GM12872 (cell line): ENCODE data around the gene DNHD1.

ENCODE experiments used
- TF ChIP-seq, protein P1 (sequence below): IDR thresholded peaks from 3 replicates; pipeline ENCODE4 v1.5.1; 2011; ENCODE audit warnings: low read depth, mild to moderate bottlenecking, low read length, moderate library complexity; ENCODE audit not compliant: insufficient read depth

Gene DNHD1

DNA sequence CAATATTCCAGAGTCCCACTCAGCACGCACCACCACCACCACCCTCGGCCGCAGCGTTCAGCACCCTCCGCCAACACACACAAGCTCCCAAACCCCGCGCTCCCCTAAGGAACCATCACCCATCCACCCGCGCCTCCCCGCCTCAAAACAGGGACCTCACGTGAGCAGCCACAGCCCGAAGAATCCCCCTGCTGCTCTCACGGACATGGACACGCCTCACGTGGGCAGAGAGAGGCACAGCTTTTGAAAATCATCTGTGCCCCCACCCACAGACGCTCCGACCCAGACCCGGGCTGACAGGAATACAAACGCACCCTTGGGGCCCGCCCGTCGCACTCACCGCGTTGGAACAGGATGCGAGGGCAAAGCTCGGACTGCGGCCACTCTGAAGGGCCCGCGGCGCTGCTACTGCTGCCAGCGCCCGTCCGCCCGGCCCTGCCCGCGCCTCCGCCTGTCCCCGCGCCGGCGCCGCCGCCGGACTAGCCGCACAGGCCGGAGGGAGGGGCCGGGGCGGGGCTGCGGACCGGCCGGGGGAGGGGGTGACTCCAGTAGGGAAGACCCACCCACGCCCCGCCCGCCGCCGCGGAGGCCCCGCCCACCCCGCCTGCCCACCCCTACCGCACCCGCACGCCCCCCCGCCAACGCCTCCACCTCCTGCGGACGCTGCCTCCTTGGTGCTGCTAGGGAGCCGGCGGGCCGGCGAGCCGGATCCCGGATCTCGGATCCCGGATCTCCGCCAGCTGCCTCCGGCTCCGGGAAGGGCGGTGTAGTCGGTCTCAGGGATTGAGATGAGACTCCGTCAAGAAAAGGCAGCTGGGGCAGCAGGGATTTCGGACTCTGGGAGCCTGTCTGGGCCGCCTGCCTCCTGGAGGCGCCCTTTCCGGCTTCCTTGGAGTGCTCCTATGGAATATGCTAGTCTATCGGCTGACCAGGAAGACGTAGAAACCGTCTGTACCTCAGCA, 23.3 kb upstream of the DNHD1 start, which contains the start of gene TRIM3:
Gene TRIM3, minus strand, starts transcription at position 491 of the 962 bp plus-strand sequence. CDS start 8,246 bp downstream, outside the sequence.
- TF ChIP-seq, protein P1, sequence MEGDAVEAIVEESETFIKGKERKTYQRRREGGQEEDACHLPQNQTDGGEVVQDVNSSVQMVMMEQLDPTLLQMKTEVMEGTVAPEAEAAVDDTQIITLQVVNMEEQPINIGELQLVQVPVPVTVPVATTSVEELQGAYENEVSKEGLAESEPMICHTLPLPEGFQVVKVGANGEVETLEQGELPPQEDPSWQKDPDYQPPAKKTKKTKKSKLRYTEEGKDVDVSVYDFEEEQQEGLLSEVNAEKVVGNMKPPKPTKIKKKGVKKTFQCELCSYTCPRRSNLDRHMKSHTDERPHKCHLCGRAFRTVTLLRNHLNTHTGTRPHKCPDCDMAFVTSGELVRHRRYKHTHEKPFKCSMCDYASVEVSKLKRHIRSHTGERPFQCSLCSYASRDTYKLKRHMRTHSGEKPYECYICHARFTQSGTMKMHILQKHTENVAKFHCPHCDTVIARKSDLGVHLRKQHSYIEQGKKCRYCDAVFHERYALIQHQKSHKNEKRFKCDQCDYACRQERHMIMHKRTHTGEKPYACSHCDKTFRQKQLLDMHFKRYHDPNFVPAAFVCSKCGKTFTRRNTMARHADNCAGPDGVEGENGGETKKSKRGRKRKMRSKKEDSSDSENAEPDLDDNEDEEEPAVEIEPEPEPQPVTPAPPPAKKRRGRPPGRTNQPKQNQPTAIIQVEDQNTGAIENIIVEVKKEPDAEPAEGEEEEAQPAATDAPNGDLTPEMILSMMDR: no peak

DNA sequence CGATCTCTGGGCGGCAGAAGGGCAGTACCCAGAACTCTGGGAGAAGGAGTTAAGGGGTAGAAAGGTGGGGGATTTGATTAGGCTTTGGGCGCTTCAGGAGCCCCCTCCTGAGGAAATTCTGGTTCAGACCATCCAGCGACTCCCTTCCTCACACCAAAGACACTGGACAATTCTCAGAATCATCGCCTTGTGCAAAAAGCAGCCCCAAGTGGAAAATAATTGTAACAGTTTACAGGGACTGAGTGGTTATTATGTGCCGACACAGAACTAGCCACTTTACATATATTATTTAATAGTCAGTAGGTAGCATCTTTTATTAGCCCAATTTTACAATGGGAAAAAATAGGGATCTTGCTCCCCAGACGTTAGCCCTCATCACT, 22.7 kb upstream of the DNHD1 start:
- TF ChIP-seq, protein P1: no peak

DNA sequence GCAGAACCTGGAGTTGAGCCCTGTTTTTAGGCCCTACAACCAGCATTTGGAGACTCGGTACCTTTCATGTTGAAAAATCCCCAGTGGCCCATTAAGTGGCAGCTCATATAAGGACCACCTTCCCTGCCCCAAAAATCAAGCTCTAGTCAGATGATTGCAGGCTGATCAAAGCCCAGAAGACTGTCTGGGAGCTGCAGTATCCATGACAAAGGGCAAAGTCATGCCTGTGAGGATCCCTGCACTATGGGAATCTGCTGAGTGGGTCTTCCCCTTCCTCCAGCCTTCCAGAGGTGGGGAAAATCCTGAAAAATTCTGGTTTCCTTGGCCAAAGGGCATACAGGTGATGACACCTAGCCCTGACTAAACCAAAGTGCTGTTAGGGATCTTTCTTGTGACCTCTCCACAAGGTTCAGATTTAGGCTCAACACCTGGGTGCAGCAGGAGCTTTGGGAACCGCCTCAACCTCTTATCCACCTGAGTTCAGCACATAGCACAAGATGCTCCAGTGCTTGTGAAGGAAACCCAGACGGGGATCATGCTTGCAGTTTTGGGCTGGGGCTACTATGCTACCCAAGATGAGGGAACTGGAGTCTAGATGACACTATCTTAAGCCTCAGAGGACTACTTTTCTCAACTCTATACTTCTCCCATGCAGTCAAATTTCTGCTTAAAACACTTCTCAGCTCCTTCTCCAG, 22.1 kb upstream of the DNHD1 start:
- TF ChIP-seq, protein P1: no peak

DNA sequence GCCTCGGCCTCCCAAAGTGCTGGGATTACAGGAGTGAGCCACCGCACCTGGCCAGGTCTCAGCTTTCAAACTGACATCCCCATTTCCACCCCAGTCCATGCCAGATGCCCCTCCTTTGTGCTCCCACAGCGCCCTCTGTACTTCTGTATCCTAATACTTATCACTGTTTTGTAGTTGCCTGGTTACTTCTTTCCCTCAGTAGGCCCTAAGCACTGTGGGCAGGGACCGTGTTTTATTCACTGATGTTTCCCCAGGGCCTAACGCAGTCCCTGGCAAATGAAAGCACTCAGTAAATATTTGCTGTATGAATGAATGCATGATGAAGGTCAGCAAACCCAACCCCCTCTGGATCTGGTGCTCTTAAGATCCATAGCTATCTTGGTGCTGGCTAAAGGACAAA, 21.1 kb upstream of the DNHD1 start:
- TF ChIP-seq, protein P1: no peak

DNA sequence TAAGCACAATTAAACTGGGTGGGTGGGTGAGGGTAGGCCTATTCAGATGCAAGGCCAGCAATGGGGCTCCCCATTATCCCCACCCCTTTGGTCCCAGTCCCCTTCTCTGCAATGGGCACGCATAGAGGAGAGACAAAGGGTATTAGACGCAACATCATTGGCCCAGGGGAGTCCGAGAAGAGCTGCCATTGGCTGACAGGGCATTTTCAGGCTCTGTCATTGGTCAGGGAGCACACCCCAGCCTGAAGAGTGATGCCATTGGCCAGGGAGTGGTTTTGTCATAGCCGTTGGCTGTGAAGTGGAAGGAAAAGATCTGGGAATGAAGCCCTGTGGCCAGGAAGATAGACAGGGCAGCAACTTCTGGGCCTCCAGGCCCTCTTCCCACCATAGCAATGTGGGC, 20.5 kb upstream of the DNHD1 start:
- TF ChIP-seq, protein P1: no peak

DNA sequence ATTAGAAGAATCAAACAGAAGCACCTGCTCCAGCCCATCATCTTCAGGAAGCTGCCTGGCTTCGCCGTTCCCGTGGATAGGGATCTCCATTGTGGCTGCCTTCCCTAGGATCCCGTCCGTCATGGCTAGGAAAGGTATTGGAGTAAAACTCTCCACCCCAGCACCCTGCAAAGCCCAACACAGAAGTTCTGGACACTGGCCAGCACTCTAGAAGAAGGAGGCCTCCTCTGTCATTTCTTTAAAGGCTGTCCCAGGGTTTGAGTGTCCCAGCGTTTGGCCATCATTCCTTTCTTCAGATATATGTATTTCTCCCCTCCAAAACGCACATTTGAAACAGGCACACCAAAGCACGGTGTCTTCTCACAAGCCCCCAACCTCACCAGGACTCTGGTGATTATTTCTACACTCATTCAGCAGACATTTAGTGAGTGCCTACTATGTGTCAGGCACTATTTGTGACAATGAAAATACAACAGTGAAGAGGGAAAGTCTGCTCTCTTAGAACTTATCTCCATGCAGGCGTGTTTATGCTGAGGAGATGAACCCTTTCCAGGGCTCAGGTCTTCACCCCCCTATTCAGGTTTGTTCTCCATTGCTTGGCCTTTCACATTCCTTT, 16.7 kb upstream of the DNHD1 start:
- TF ChIP-seq, protein P1: no peak
